ENCODE results near the gene EIF3A.

GRCh38 chr10:119023553-119023868 is 57.1 kb downstream of the EIF3A start:
- TF ChIP-seq CTCF (IDR thresholded peaks at IDR 0.05; ENCODE audit: low read length), result no peak
- no peak for TF ChIP-seq EZH2 (IDR thresholded peaks at IDR 0.05; ENCODE audit: borderline replicate concordance, low read length)
